ENCODE measurements around the gene PNCK. TPM values are rescaled to one million over a fixed set of nuclear protein-coding genes. Genes with fewer than 3 reads are reported as not detected.

Gene PNCK
- total and polyA plus RNA-seq, 2 donors (not counting 1 experiment from before 2014, with no cell fraction given), result 0.33 TPM; not detected in 1

- no peaks in the 10 kb centered on the region for H4K20me1 ChIP-seq (ENCODE audit: control insufficient read depth, extremely low read depth, insufficient read depth, low read length)
These were observed 36.4 kb upstream of the PNCK start for GRCh38 chrX:153709726-153710674.

GRCh38 chrX:153708415-153708814 is 34.8 kb upstream of the PNCK start:
- H3K27ac ChIP-seq (ENCODE audit: insufficient read depth, low read length), result no peak overlapping the region

More at GRCh38 chrX:153709726-153710674, 36.4 kb upstream of the PNCK start:
- no peaks in the 10 kb centered on the region for H3K79me2 ChIP-seq (ENCODE audit: control insufficient read depth, insufficient read depth, low read length)
- peaks cover 1% of the 10 kb centered on the region for H3K36me3 ChIP-seq (ENCODE audit: control insufficient read depth, insufficient read depth, low read length)
- H3K9me3 ChIP-seq (ENCODE audit: control insufficient read depth, insufficient read depth, low read depth, low read length), result no peaks in the 10 kb centered on the region
- no peak overlapping the region for H3K27ac ChIP-seq (ENCODE audit: insufficient read depth, low read length)
- no peak overlapping the region for H3K4me3 ChIP-seq (replicated peaks in 1 of 4; ENCODE audit: control extremely low read depth in 1 of 4, insufficient read depth in 1 of 4, low read depth in 3 of 4, low read length in 4 of 4)
- no peaks in the 10 kb centered on the region for H3K27me3 ChIP-seq (ENCODE audit: control insufficient read depth, insufficient read depth, low read length)
- no peak for DNase-seq (ENCODE audit: low read depth in 2 of 2)
- TF ChIP-seq, protein P1, sequence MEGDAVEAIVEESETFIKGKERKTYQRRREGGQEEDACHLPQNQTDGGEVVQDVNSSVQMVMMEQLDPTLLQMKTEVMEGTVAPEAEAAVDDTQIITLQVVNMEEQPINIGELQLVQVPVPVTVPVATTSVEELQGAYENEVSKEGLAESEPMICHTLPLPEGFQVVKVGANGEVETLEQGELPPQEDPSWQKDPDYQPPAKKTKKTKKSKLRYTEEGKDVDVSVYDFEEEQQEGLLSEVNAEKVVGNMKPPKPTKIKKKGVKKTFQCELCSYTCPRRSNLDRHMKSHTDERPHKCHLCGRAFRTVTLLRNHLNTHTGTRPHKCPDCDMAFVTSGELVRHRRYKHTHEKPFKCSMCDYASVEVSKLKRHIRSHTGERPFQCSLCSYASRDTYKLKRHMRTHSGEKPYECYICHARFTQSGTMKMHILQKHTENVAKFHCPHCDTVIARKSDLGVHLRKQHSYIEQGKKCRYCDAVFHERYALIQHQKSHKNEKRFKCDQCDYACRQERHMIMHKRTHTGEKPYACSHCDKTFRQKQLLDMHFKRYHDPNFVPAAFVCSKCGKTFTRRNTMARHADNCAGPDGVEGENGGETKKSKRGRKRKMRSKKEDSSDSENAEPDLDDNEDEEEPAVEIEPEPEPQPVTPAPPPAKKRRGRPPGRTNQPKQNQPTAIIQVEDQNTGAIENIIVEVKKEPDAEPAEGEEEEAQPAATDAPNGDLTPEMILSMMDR (conservative IDR thresholded peaks at IDR 0.05 in 1 of 2, IDR thresholded peaks at IDR 0.05 in 1 of 2; ENCODE audit: low read depth in 1 of 2, low read length in 2 of 2), result no peak
- no peak for TF ChIP-seq EZH2 (IDR thresholded peaks at IDR 0.05; ENCODE audit: low read length, missing control alignments)
- no peak overlapping the region for H3K9ac ChIP-seq (ENCODE audit: insufficient read depth, low read length)
- no peaks in the 10 kb centered on the region for H3K4me1 ChIP-seq (ENCODE audit: control insufficient read depth, extremely low read depth, insufficient read depth, low read length)
- H3K4me2 ChIP-seq (ENCODE audit: extremely low read depth, insufficient read depth, low read length), result no peak overlapping the region
- no peak overlapping the region for H2AFZ ChIP-seq (ENCODE audit: low read length)

DNA sequence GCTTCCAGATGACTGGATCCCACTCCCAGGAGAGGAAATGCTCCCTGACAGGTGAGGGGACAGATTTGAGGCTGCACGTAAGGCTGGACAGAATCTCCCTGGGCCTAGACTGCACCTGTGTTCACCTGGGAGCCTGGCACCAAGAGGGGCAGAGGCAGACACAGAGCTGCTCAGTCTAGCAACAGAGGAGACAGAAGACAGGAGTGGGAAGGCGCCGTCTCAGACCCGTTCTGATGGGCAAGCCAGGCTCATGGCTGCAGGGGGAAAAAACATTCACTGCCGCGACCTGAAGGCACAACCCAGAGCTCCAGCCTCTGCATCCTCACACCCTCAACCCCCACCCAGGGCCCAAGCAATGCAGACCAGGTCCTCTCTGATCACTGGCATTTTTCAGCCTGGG is 33.8 kb upstream of the PNCK start:
- Histone ChIP-seq H3K27ac (ENCODE audit: insufficient read depth, low read length) (no peak overlapping the region), H3K4me1 (ENCODE audit: control insufficient read depth, extremely low read depth, insufficient read depth, low read length) (no peaks in the 10 kb centered on the region), H2AFZ (ENCODE audit: low read length) (no peak overlapping the region), H3K4me2 (ENCODE audit: extremely low read depth, insufficient read depth, low read length) (no peak overlapping the region), H3K4me3 (replicated peaks in 1 of 4; ENCODE audit: control extremely low read depth in 1 of 4, insufficient read depth in 1 of 4, low read depth in 3 of 4, low read length in 4 of 4) (no peak overlapping the region), H3K36me3 (ENCODE audit: control insufficient read depth, insufficient read depth, low read length) (peaks cover 1% of the 10 kb centered on the region), H3K27me3 (ENCODE audit: control insufficient read depth, insufficient read depth, low read length) (no peaks in the 10 kb centered on the region), H4K20me1 (ENCODE audit: control insufficient read depth, extremely low read depth, insufficient read depth, low read length) (no peaks in the 10 kb centered on the region), H3K79me2 (ENCODE audit: control insufficient read depth, insufficient read depth, low read length) (no peaks in the 10 kb centered on the region), H3K9ac (ENCODE audit: insufficient read depth, low read length) (no peak overlapping the region), H3K9me3 (ENCODE audit: control insufficient read depth, insufficient read depth, low read depth, low read length) (no peaks in the 10 kb centered on the region)
- DNase-seq (ENCODE audit: low read depth in 2 of 2), result no peak
- TF ChIP-seq, protein P1 (conservative IDR thresholded peaks at IDR 0.05 in 1 of 2, IDR thresholded peaks at IDR 0.05 in 1 of 2; ENCODE audit: low read depth in 1 of 2, low read length in 2 of 2), result no peak
- no peak for TF ChIP-seq EZH2 (IDR thresholded peaks at IDR 0.05; ENCODE audit: low read length, missing control alignments)

More at GRCh38 chrX:153708415-153708814, 34.8 kb upstream of the PNCK start:
- no peak overlapping the region for H2AFZ ChIP-seq (ENCODE audit: low read length)
- no peaks in the 10 kb centered on the region for H3K9me3 ChIP-seq (ENCODE audit: control insufficient read depth, insufficient read depth, low read depth, low read length)
- DNase-seq (ENCODE audit: low read depth in 2 of 2), result peak; percentile 73 to 82
- no peaks in the 10 kb centered on the region for H3K27me3 ChIP-seq (ENCODE audit: control insufficient read depth, insufficient read depth, low read length)
- H4K20me1 ChIP-seq (ENCODE audit: control insufficient read depth, extremely low read depth, insufficient read depth, low read length), result no peaks in the 10 kb centered on the region
- TF ChIP-seq, protein P1 (conservative IDR thresholded peaks at IDR 0.05 in 1 of 2, IDR thresholded peaks at IDR 0.05 in 1 of 2; ENCODE audit: low read depth in 1 of 2, low read length in 2 of 2), result peak; percentile 60 to 62
- TF ChIP-seq EZH2 (IDR thresholded peaks at IDR 0.05; ENCODE audit: low read length, missing control alignments), result no peak
- no peaks in the 10 kb centered on the region for H3K4me1 ChIP-seq (ENCODE audit: control insufficient read depth, extremely low read depth, insufficient read depth, low read length)
- H3K36me3 ChIP-seq (ENCODE audit: control insufficient read depth, insufficient read depth, low read length), result peaks cover 1% of the 10 kb centered on the region
- no peaks in the 10 kb centered on the region for H3K79me2 ChIP-seq (ENCODE audit: control insufficient read depth, insufficient read depth, low read length)
- H3K4me3 ChIP-seq (replicated peaks in 1 of 4; ENCODE audit: control extremely low read depth in 1 of 4, insufficient read depth in 1 of 4, low read depth in 3 of 4, low read length in 4 of 4), result no peak overlapping the region
- H3K4me2 ChIP-seq (ENCODE audit: extremely low read depth, insufficient read depth, low read length), result no peak overlapping the region
- no peak overlapping the region for H3K9ac ChIP-seq (ENCODE audit: insufficient read depth, low read length)
